Liver (tissue), 9 donors: Measurements from ENCODE around the gene MYO1B. TPM values are rescaled to one million over a fixed set of nuclear protein-coding genes. Genes with fewer than 3 reads are reported as not detected.

Source experiments
- DNase-seq: peaks from one replicate; pipeline ENCODE4 v3.0.0-alpha.2; 2017; ENCODE audit warnings: low spot score
- H3K27ac ChIP-seq, 2 donors: one replicate each; pipeline ENCODE4 v1.7.0; 2013; ENCODE audit warnings: inconsistent platforms in 2 of 2, low read length in 2 of 2, control low read depth in 1 of 2, low read depth in 1 of 2, mild to moderate bottlenecking in 1 of 2
- H3K27me3 ChIP-seq, 4 donors: one replicate each; pipeline versions ENCODE4 v1.6.1 to v1.7.0; 2013; ENCODE audit warnings: low read length in 3 of 4, inconsistent platforms in 1 of 4, mild to moderate bottlenecking in 1 of 4, moderate library complexity in 1 of 4; ENCODE audit not compliant: control insufficient read depth in 4 of 4, insufficient read depth in 4 of 4
- H3K36me3 ChIP-seq, 4 donors: one replicate each; pipeline versions ENCODE4 v1.6.1 to v1.7.0; 2013; ENCODE audit warnings: low read length in 3 of 4, mild to moderate bottlenecking in 3 of 4, low read depth in 1 of 4, moderate library complexity in 1 of 4; ENCODE audit not compliant: control insufficient read depth in 4 of 4, insufficient read depth in 3 of 4
- H3K4me1 ChIP-seq, 4 donors: one replicate each; pipeline versions ENCODE4 v1.6.1 to v1.7.0; 2013; ENCODE audit warnings: low read length in 3 of 4, mild to moderate bottlenecking in 3 of 4, moderate library complexity in 1 of 4; ENCODE audit not compliant: control insufficient read depth in 4 of 4, insufficient read depth in 4 of 4
- H3K4me3 ChIP-seq, 3 donors: one replicate each; pipeline versions ENCODE4 v1.6.1 to v1.7.0; 2013; ENCODE audit warnings: low read length in 3 of 3, control low read depth in 1 of 3, low read depth in 1 of 3, mild to moderate bottlenecking in 1 of 3
- H3K9ac ChIP-seq, 2 donors: one replicate each; pipeline ENCODE4 v1.7.0; 2013; ENCODE audit warnings: low read length in 2 of 2, mild to moderate bottlenecking in 2 of 2, moderate library complexity in 2 of 2, control low read depth in 1 of 2, low read depth in 1 of 2
- H3K9me3 ChIP-seq, 4 donors: one replicate each; pipeline versions ENCODE4 v1.6.1 to v1.7.0; 2013; ENCODE audit warnings: low read length in 3 of 4; ENCODE audit not compliant: control insufficient read depth in 4 of 4
- EGR1 ChIP-seq, 2 donors: IDR thresholded peaks; 2 replicates each; pipeline ENCODE4 v1.6.1; 2016 to 2018; ENCODE audit warnings: antibody characterized with exemption in 2 of 2, low read depth in 2 of 2
- FOXA1 ChIP-seq: IDR thresholded peaks from 2 replicates; pipeline ENCODE4 v1.6.1; 2016; ENCODE audit warnings: antibody characterized with exemption
- GABPA ChIP-seq, 2 donors: IDR thresholded peaks in 1 of 2; conservative IDR thresholded peaks in 1 of 2; 2 replicates each; pipeline ENCODE4 v1.6.1; 2016; ENCODE audit warnings: antibody characterized with exemption in 2 of 2, mild to moderate bottlenecking in 1 of 2, moderate library complexity in 1 of 2
- HNF4A ChIP-seq, 2 donors: conservative IDR thresholded peaks; 2 replicates each; pipeline ENCODE4 v1.6.1; 2016; ENCODE audit warnings: antibody characterized with exemption in 2 of 2, mild to moderate bottlenecking in 2 of 2
- HNF4G ChIP-seq: IDR thresholded peaks from 2 replicates; pipeline ENCODE4 v1.6.1; 2016; ENCODE audit warnings: antibody characterized with exemption
- JUND ChIP-seq, 2 donors: IDR thresholded peaks; 2 replicates each; pipeline ENCODE4 v1.6.1; 2016; ENCODE audit warnings: antibody characterized with exemption in 2 of 2
- RXRA ChIP-seq, 2 donors: IDR thresholded peaks; 2 replicates each; pipeline ENCODE4 v1.6.1; 2017 to 2018; ENCODE audit warnings: antibody characterized with exemption in 2 of 2, mild to moderate bottlenecking in 1 of 2
- SP1 ChIP-seq: IDR thresholded peaks from 2 replicates; pipeline ENCODE4 v1.6.1; 2018; ENCODE audit warnings: antibody characterized with exemption, mild to moderate bottlenecking
- TAF1 ChIP-seq: conservative IDR thresholded peaks from 2 replicates; pipeline ENCODE4 v1.6.1; 2016; ENCODE audit warnings: antibody characterized with exemption, mild to moderate bottlenecking
- WGBS: extraction: QIAGEN DNeasy Blood & Tissue Kit; methylation state at CpG from one replicate; pipeline ENCODE4 v1.1.7; 2013; 5-methylcytosine and 5-hydroxymethylcytosine counted together
- polyA plus RNA-seq, 2 donors: library from polyadenylated mRNA; stranded (reverse) in 1 of 2; unstranded in 1 of 2; fragments of 200-250 nt in 1 of 2; fragments of >200 nt in 1 of 2; fragmentation: Nextera tagmentation in 1 of 2; extraction: Ambion mirVana in 1 of 2; gene quantifications; one replicate each; pipeline versions ENCODE4 v1.2.1 to v1.2.3, GENCODE V29; 2013 to 2015
- total RNA-seq, 2 donors: library from RNA; depleted of rRNA; stranded (reverse); fragments of >200 nt; gene quantifications; one replicate each; pipeline ENCODE4 v1.2.3, GENCODE V29; 2014
- TF ChIP-seq, protein P1 (sequence below): IDR thresholded peaks from 2 replicates; pipeline ENCODE4 v1.6.1; 2016; ENCODE audit warnings: antibody characterized with exemption
- TF ChIP-seq, protein P2 (sequence below): IDR thresholded peaks from 2 replicates; pipeline ENCODE4 v1.6.1; 2016; ENCODE audit warnings: antibody characterized with exemption, mild to moderate bottlenecking
- TF ChIP-seq, protein P3 (sequence below): IDR thresholded peaks from 2 replicates; pipeline ENCODE4 v1.6.1; 2016; ENCODE audit warnings: antibody characterized with exemption
- TF ChIP-seq, protein P4 (sequence below): IDR thresholded peaks from 2 replicates; pipeline ENCODE4 v1.6.1; 2016; ENCODE audit warnings: antibody characterized with exemption
- donor health status: healthy.
- donor health status: healthy.
- donor health status: healthy.
- donor health status: healthy.
- donor health status: healthy.

MYO1B gene
- total and polyA plus RNA-seq, 4 donors, result 66.5 to 434 (median 117) TPM

DNA sequence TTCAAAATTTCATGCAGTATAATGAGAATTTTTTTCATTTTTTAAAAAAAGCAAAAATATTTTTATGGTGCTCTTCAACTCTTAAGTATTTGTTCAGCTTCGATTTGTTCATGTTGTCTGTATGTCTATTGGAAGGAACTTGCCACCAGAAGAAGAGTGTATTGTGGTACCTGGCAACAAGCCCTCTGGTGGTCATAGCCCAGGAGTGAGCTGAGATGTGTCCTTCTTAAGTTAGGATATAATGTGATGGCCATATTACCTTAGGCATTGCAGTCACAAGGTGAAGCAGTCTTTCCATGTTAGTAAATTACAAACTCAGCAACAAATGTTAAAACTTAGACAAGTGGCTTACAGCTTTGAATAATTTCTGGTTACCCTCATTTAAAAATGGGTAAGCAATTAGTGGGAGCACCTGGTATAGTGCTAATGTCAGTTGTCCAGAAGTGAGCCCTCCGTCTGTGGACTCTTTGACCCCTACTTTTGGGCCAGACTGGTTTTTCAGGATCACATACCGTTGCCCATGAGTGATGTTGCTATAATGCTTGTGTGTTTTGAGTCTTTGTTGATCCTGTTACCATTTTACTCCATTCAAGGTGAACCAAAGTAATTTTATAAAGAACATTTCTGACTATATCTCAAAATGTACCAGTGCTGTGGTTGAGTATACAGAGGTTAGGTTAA is 57.4 kb downstream of the MYO1B start:
- H3K4me3 ChIP-seq, result no peak overlapping the region
- TF ChIP-seq RXRA (IDR thresholded peaks at IDR 0.05) (no peak), JUND (IDR thresholded peaks at IDR 0.05) (no peak), TAF1 (no peak), SP1 (no peak), FOXA1 (no peak), GABPA (IDR thresholded peaks at IDR 0.05 in 1 of 2, conservative IDR thresholded peaks at IDR 0.05 in 1 of 2) (no peak), EGR1 (IDR thresholded peaks at IDR 0.05; ENCODE audit: low read depth in 2 of 2) (no peak)
- TF ChIP-seq, protein P1, sequence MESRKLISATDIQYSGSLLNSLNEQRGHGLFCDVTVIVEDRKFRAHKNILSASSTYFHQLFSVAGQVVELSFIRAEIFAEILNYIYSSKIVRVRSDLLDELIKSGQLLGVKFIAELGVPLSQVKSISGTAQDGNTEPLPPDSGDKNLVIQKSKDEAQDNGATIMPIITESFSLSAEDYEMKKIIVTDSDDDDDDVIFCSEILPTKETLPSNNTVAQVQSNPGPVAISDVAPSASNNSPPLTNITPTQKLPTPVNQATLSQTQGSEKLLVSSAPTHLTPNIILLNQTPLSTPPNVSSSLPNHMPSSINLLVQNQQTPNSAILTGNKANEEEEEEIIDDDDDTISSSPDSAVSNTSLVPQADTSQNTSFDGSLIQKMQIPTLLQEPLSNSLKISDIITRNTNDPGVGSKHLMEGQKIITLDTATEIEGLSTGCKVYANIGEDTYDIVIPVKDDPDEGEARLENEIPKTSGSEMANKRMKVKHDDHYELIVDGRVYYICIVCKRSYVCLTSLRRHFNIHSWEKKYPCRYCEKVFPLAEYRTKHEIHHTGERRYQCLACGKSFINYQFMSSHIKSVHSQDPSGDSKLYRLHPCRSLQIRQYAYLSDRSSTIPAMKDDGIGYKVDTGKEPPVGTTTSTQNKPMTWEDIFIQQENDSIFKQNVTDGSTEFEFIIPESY, result no peak
- TF ChIP-seq, protein P2, sequence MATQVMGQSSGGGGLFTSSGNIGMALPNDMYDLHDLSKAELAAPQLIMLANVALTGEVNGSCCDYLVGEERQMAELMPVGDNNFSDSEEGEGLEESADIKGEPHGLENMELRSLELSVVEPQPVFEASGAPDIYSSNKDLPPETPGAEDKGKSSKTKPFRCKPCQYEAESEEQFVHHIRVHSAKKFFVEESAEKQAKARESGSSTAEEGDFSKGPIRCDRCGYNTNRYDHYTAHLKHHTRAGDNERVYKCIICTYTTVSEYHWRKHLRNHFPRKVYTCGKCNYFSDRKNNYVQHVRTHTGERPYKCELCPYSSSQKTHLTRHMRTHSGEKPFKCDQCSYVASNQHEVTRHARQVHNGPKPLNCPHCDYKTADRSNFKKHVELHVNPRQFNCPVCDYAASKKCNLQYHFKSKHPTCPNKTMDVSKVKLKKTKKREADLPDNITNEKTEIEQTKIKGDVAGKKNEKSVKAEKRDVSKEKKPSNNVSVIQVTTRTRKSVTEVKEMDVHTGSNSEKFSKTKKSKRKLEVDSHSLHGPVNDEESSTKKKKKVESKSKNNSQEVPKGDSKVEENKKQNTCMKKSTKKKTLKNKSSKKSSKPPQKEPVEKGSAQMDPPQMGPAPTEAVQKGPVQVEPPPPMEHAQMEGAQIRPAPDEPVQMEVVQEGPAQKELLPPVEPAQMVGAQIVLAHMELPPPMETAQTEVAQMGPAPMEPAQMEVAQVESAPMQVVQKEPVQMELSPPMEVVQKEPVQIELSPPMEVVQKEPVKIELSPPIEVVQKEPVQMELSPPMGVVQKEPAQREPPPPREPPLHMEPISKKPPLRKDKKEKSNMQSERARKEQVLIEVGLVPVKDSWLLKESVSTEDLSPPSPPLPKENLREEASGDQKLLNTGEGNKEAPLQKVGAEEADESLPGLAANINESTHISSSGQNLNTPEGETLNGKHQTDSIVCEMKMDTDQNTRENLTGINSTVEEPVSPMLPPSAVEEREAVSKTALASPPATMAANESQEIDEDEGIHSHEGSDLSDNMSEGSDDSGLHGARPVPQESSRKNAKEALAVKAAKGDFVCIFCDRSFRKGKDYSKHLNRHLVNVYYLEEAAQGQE, result no peak
- TF ChIP-seq, protein P3, sequence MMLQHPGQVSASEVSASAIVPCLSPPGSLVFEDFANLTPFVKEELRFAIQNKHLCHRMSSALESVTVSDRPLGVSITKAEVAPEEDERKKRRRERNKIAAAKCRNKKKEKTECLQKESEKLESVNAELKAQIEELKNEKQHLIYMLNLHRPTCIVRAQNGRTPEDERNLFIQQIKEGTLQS, result no peak
- TF ChIP-seq, protein P4, sequence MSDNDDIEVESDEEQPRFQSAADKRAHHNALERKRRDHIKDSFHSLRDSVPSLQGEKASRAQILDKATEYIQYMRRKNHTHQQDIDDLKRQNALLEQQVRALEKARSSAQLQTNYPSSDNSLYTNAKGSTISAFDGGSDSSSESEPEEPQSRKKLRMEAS, result no peak
- no peak overlapping the region for H3K27ac ChIP-seq
- WGBS, result 57% methylated on average over 3 of the region's 3 CpGs
- H3K4me1 ChIP-seq, result peaks cover 8 to 31% (median 22%) of the 10 kb centered on the region in 4 donors
- H3K36me3 ChIP-seq, result peaks cover 0 to 6% (median 2%) of the 10 kb centered on the region in 4 donors
- H3K9me3 ChIP-seq, result no peaks in the 10 kb centered on the region
- no peak overlapping the region for H3K9ac ChIP-seq
- no peak for DNase-seq
- H3K27me3 ChIP-seq, result no peaks in the 10 kb centered on the region

DNA sequence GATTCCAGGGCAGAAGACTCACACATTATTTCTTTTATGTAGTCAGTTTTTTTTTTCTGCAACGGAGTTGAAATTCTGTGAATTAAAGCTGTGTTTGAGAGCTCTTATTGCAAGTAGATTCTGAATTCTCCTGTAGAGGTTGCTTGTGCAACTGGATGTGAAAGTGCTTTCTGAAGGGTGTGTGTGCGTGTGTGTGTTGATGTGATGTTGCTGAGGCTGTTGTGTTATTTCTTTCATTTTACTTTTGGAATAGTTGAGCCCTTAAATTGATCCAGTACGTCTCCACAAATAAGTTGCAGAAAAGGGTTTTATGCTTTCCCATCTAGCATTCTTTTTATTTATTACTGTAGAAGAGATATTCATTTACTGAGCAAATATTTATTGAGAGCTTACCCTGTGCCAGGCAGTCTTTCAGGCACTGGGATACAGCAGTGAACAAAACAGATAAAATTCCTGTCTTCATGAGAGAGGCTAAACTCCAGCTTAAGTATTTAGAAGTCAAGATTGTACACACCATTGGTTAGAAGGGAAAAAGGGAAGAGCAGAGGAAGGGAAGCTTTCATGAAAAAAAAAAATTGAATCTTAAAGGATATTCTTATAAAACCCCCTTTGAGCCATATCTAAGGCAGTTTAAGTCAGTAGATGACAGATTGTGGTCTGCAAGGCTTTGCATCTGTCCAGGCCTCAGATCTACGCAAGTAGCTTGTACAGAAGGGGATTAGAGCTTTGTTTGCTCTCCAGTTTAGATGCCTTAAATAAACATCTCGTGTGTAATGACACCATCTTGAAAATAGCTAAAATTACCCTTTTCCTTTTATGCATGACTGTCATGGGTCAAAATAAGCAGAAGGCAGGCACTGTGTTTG is 58.2 kb downstream of the MYO1B start:
- DNase-seq, result no peak
- Histone ChIP-seq H3K9me3 (no peaks in the 10 kb centered on the region), H3K27ac (no peak overlapping the region), H3K27me3 (no peaks in the 10 kb centered on the region), H3K4me1 (peaks cover 8 to 31% (median 22%) of the 10 kb centered on the region in 4 donors), H3K9ac (no peak overlapping the region), H3K4me3 (no peak overlapping the region), H3K36me3 (peaks cover 0 to 9% (median 2%) of the 10 kb centered on the region in 4 donors)
- TF ChIP-seq SP1 (no peak), GABPA (IDR thresholded peaks at IDR 0.05 in 1 of 2, conservative IDR thresholded peaks at IDR 0.05 in 1 of 2) (no peak), HNF4G (no peak), EGR1 (IDR thresholded peaks at IDR 0.05; ENCODE audit: low read depth in 2 of 2) (no peak), HNF4A (conservative IDR thresholded peaks at IDR 0.05) (no peak), TAF1 (no peak)
- TF ChIP-seq, protein P3, result no peak
- TF ChIP-seq, protein P4, result no peak
- 54% methylated on average over 5 of the region's 5 CpGs for WGBS
